ENCODE results near the gene XYLT2. TPM values are rescaled to one million over a fixed set of nuclear protein-coding genes. Genes with fewer than 3 reads are reported as not detected.

XYLT2 gene
- total and polyA plus RNA-seq, 10 of the 15 experiments (the other 5 are each of a cell fraction or from before 2014, with no cell fraction given), result 0.82 to 20.6 (median 13.0) TPM

GRCh38 chr17:50303596-50303995 lies 42.3 kb upstream of the XYLT2 start:
- Histone ChIP-seq H3K4me2 (ENCODE audit: control insufficient read depth, insufficient read depth) (no peak overlapping the region), H3K4me1 (ENCODE audit: control insufficient read depth, insufficient read depth, low read length) (no peaks in the 10 kb centered on the region; the same call in 1 of the 2 replicates), H3K27me3 (replicated peaks in 1 of 2; ENCODE audit: control insufficient read depth in 2 of 2, insufficient read depth in 2 of 2, low read length in 1 of 2) (no peaks in the 10 kb centered on the region), H3K79me2 (ENCODE audit: control insufficient read depth, insufficient read depth, low read length) (no peaks in the 10 kb centered on the region), H3K27ac (ENCODE audit: control insufficient read depth, insufficient read depth) (no peak overlapping the region), H4K20me1 (ENCODE audit: control insufficient read depth, insufficient read depth) (no peaks in the 10 kb centered on the region), H3K4me3 (no peak overlapping the region), H3K36me3 (ENCODE audit: control insufficient read depth in 2 of 2, insufficient read depth in 2 of 2, low read length in 1 of 2) (no peaks in the 10 kb centered on the region), H3K9me3 (replicated peaks; ENCODE audit: control insufficient read depth, insufficient read depth, low read length) (no peaks in the 10 kb centered on the region), H2AFZ (ENCODE audit: control insufficient read depth, low read depth, low read length) (no peak overlapping the region), H3K9ac (ENCODE audit: control insufficient read depth, insufficient read depth, low read length) (no peak overlapping the region)
- 63% methylated on average over 4 of the region's 4 CpGs for WGBS (ENCODE audit: insufficient coverage, insufficient replicate concordance, low lambda C conversion rate, missing lambda C conversion rate)
- intact Hi-C loops (cut with micrococcal nuclease; ENCODE audit: unreplicated experiment), result no loop called here
- no TSS peak for BruUV-seq (replicated peaks)
- SMC1A ChIA-PET (ENCODE audit: uncharacterized antibody, unreplicated experiment), result interaction anchor here (1.5 kb wide), 1 partner anchor 134 kb away, joined by 5 read pairs; no protein-coding TSS in a partner anchor
- RAD21 ChIA-PET (ENCODE audit: unreplicated experiment), result interaction anchor here (0.6 to 1.2 kb wide), 2 partner anchors 13 to 30 kb away, joined by 3 read pairs; no protein-coding TSS in a partner anchor
- CTCF ChIA-PET, result interaction anchor here (1.4 to 16.9 kb wide), 2 partner anchors 21 to 100 kb away, joined by 3 to 294 read pairs; partner anchors contain the start of gene COL1A1
- in situ Hi-C loops (cut with MboI), result no loop called here
- DNase-seq (ENCODE audit: low read depth, low spot score), result no peak
- ATAC-seq, result no peak
- POLR2A ChIA-PET, result no interaction called here
- FAIRE-seq, result no peak
- TF ChIP-seq, protein P1, sequence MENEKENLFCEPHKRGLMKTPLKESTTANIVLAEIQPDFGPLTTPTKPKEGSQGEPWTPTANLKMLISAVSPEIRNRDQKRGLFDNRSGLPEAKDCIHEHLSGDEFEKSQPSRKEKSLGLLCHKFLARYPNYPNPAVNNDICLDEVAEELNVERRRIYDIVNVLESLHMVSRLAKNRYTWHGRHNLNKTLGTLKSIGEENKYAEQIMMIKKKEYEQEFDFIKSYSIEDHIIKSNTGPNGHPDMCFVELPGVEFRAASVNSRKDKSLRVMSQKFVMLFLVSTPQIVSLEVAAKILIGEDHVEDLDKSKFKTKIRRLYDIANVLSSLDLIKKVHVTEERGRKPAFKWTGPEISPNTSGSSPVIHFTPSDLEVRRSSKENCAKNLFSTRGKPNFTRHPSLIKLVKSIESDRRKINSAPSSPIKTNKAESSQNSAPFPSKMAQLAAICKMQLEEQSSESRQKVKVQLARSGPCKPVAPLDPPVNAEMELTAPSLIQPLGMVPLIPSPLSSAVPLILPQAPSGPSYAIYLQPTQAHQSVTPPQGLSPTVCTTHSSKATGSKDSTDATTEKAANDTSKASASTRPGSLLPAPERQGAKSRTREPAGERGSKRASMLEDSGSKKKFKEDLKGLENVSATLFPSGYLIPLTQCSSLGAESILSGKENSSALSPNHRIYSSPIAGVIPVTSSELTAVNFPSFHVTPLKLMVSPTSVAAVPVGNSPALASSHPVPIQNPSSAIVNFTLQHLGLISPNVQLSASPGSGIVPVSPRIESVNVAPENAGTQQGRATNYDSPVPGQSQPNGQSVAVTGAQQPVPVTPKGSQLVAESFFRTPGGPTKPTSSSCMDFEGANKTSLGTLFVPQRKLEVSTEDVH (IDR thresholded peaks at IDR 0.05; ENCODE audit: low read depth, partially characterized antibody), result no peak
- no peak for TF ChIP-seq ZBTB33 (IDR thresholded peaks at IDR 0.05)
- no peak for TF ChIP-seq NR2C2 (IDR thresholded peaks at IDR 0.05; ENCODE audit: borderline replicate concordance, control insufficient read depth, insufficient read length, low read depth)
- TF ChIP-seq LARP7 (IDR thresholded peaks at IDR 0.05), result no peak
- TF ChIP-seq, protein P2, sequence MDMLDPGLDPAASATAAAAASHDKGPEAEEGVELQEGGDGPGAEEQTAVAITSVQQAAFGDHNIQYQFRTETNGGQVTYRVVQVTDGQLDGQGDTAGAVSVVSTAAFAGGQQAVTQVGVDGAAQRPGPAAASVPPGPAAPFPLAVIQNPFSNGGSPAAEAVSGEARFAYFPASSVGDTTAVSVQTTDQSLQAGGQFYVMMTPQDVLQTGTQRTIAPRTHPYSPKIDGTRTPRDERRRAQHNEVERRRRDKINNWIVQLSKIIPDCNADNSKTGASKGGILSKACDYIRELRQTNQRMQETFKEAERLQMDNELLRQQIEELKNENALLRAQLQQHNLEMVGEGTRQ (IDR thresholded peaks at IDR 0.05; ENCODE audit: borderline replicate concordance, low read depth, low read length), result no peak
- no peak for TF ChIP-seq IRF4 (IDR thresholded peaks at IDR 0.05; ENCODE audit: low read depth, low read length)
- TF ChIP-seq, protein P3, sequence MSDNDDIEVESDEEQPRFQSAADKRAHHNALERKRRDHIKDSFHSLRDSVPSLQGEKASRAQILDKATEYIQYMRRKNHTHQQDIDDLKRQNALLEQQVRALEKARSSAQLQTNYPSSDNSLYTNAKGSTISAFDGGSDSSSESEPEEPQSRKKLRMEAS (IDR thresholded peaks at IDR 0.05; ENCODE audit: low read depth, low read length), result no peak
- no peak for TF ChIP-seq CHD1 (IDR thresholded peaks at IDR 0.05; ENCODE audit: low read depth, low read length)
- no peak for TF ChIP-seq TCF3 (IDR thresholded peaks at IDR 0.05; ENCODE audit: borderline replicate concordance, insufficient read depth, low read depth, low read length)
- TF ChIP-seq BHLHE40 (IDR thresholded peaks at IDR 0.05; ENCODE audit: borderline replicate concordance in 1 of 2, low read depth in 2 of 2, low read length in 1 of 2), result no peak
- TF ChIP-seq NR2C1 (IDR thresholded peaks at IDR 0.05), result no peak
- no peak for TF ChIP-seq TARDBP (IDR thresholded peaks at IDR 0.05; ENCODE audit: borderline replicate concordance)
- no peak for TF ChIP-seq ZBED1 (IDR thresholded peaks at IDR 0.05; ENCODE audit: borderline replicate concordance)
- no peak for TF ChIP-seq ZNF592 (IDR thresholded peaks at IDR 0.05)
- TF ChIP-seq DPF2 (IDR thresholded peaks at IDR 0.05), result no peak

Measured in GM12878 (cell line).